ENCODE measurements around the gene UXT. TPM values are rescaled to one million over a fixed set of nuclear protein-coding genes. Genes with fewer than 3 reads are reported as not detected.

UXT gene
- total and polyA plus RNA-seq, 2 of the 13 experiments (the other 11 are each of a cell fraction or from before 2014, with no cell fraction given), result 107 to 123 TPM

GRCh38 chrX:47611926-47612325, 47.1 kb downstream of the UXT start:
- ChIA-PET CTCF (ENCODE audit: low intra/inter-chr PET ratio, low total read pairs) (no interaction called here), POLR2A (no interaction called here)
- in situ Hi-C loops (cut with HindIII; ENCODE audit: extremely low pct_ligation_motif_present, low pct_unique_long_range_greater_than_20kb), result no loop called here
- H3K36me3 ChIP-seq (replicated peaks in 1 of 2; ENCODE audit: control insufficient read depth in 1 of 2, insufficient read depth in 2 of 2, low read length in 2 of 2), result no peaks in the 10 kb centered on the region
- H4K20me1 ChIP-seq (ENCODE audit: insufficient read depth, low read length), result no peaks in the 10 kb centered on the region
- H2AFZ ChIP-seq (ENCODE audit: low read length), result no peak overlapping the region
- no peak overlapping the region for H3K4me2 ChIP-seq (ENCODE audit: low read depth, low read length)
- no peak for DNase-seq (ENCODE audit: low spot score)
- no peaks in the 10 kb centered on the region for H3K9me3 ChIP-seq (ENCODE audit: low read length)
- H3K9ac ChIP-seq (ENCODE audit: insufficient read depth, low read depth, low read length), result no peak overlapping the region
- no TSS peak for BruUV-seq (replicated peaks)
- H3K4me1 ChIP-seq (ENCODE audit: insufficient read depth, low read length), result no peaks in the 10 kb centered on the region
- no peak for FAIRE-seq
- no peak for ATAC-seq
- no peaks in the 10 kb centered on the region for H3K79me2 ChIP-seq (ENCODE audit: insufficient read depth, low read length)
- no peaks in the 10 kb centered on the region for H3K27me3 ChIP-seq (ENCODE audit: control insufficient read depth in 1 of 2, insufficient read depth in 2 of 2, low read length in 2 of 2)
- WGBS (ENCODE audit: low lambda C conversion rate), result 0% methylated on average over 1 of the region's 2 CpGs
- intact Hi-C loops (cut with micrococcal nuclease; ENCODE audit: unreplicated experiment), result no loop called here
- no peak overlapping the region for H3K27ac ChIP-seq (ENCODE audit: extremely low read length, insufficient read depth, low read length)
- H3K4me3 ChIP-seq (replicated peaks in 1 of 3; ENCODE audit: insufficient read depth in 1 of 3, low read depth in 2 of 3, low read length in 3 of 3), result no peak overlapping the region
- TF ChIP-seq, protein P1, sequence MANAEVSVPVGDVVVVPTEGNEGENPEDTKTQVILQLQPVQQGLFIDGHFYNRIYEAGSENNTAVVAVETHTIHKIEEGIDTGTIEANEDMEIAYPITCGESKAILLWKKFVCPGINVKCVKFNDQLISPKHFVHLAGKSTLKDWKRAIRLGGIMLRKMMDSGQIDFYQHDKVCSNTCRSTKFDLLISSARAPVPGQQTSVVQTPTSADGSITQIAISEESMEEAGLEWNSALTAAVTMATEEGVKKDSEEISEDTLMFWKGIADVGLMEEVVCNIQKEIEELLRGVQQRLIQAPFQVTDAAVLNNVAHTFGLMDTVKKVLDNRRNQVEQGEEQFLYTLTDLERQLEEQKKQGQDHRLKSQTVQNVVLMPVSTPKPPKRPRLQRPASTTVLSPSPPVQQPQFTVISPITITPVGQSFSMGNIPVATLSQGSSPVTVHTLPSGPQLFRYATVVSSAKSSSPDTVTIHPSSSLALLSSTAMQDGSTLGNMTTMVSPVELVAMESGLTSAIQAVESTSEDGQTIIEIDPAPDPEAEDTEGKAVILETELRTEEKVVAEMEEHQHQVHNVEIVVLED (CRISPR knock-in tag; IDR thresholded peaks at IDR 0.05; ENCODE audit: borderline replicate concordance), result no peak
- TF ChIP-seq, protein P2, sequence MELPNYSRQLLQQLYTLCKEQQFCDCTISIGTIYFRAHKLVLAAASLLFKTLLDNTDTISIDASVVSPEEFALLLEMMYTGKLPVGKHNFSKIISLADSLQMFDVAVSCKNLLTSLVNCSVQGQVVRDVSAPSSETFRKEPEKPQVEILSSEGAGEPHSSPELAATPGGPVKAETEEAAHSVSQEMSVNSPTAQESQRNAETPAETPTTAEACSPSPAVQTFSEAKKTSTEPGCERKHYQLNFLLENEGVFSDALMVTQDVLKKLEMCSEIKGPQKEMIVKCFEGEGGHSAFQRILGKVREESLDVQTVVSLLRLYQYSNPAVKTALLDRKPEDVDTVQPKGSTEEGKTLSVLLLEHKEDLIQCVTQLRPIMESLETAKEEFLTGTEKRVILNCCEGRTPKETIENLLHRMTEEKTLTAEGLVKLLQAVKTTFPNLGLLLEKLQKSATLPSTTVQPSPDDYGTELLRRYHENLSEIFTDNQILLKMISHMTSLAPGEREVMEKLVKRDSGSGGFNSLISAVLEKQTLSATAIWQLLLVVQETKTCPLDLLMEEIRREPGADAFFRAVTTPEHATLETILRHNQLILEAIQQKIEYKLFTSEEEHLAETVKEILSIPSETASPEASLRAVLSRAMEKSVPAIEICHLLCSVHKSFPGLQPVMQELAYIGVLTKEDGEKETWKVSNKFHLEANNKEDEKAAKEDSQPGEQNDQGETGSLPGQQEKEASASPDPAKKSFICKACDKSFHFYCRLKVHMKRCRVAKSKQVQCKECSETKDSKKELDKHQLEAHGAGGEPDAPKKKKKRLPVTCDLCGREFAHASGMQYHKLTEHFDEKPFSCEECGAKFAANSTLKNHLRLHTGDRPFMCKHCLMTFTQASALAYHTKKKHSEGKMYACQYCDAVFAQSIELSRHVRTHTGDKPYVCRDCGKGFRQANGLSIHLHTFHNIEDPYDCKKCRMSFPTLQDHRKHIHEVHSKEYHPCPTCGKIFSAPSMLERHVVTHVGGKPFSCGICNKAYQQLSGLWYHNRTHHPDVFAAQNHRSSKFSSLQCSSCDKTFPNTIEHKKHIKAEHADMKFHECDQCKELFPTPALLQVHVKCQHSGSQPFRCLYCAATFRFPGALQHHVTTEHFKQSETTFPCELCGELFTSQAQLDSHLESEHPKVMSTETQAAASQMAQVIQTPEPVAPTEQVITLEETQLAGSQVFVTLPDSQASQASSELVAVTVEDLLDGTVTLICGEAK (IDR thresholded peaks at IDR 0.05), result no peak
- TF ChIP-seq, protein P2 (CRISPR knock-in tag; IDR thresholded peaks at IDR 0.05), result no peak
- no peak for TF ChIP-seq ZNF737 (CRISPR knock-in tag; IDR thresholded peaks at IDR 0.05; ENCODE audit: borderline replicate concordance)
- no peak for TF ChIP-seq ZNF232 (CRISPR knock-in tag; IDR thresholded peaks at IDR 0.05; ENCODE audit: borderline replicate concordance)
- no peak for TF ChIP-seq SMC3 (IDR thresholded peaks at IDR 0.05; ENCODE audit: low read length)
- TF ChIP-seq RFX5 (IDR thresholded peaks at IDR 0.05; ENCODE audit: low read depth, low read length), result no peak
- TF ChIP-seq SOX13 (IDR thresholded peaks at IDR 0.05), result no peak
- TF ChIP-seq SOX13 (CRISPR knock-in tag; conservative IDR thresholded peaks at IDR 0.05 in 1 of 2, IDR thresholded peaks at IDR 0.05 in 1 of 2), result no peak
- TF ChIP-seq NFE2L2 (IDR thresholded peaks at IDR 0.05; ENCODE audit: low read length), result no peak
- no peak for TF ChIP-seq AHR (CRISPR knock-in tag; IDR thresholded peaks at IDR 0.05)
- no peak for TF ChIP-seq ZNF704 (CRISPR knock-in tag; IDR thresholded peaks at IDR 0.05; ENCODE audit: borderline replicate concordance)
- no peak for TF ChIP-seq CENPT (CRISPR knock-in tag; IDR thresholded peaks at IDR 0.05; ENCODE audit: low read depth)
- no peak for TF ChIP-seq CBX2 (IDR thresholded peaks at IDR 0.05; ENCODE audit: low read depth, low read length)
- no peak for TF ChIP-seq CBX2 (CRISPR knock-in tag; IDR thresholded peaks at IDR 0.05; ENCODE audit: low read depth)
